ENCODE results near the gene RPL13A. TPM values are rescaled to one million over a fixed set of nuclear protein-coding genes. Genes with fewer than 3 reads are reported as not detected.

The RPL13A gene
- total and polyA plus RNA-seq, 9 of the 15 experiments (the other 6 are each of a cell fraction or from before 2014, with no cell fraction given), result 1,744 to 5,482 (median 2,949) TPM

GRCh38 chr19:49486232-49486631, 1.2 kb upstream of the RPL13A start (continued):
- TF ChIP-seq HEY1 (CRISPR knock-in tag; IDR thresholded peaks at IDR 0.05; ENCODE audit: borderline replicate concordance) (no peak), SREBF2 (CRISPR knock-in tag; IDR thresholded peaks at IDR 0.05) (no peak), ZNF133 (CRISPR knock-in tag; IDR thresholded peaks at IDR 0.05) (no peak), CBFA2T3 (IDR thresholded peaks at IDR 0.05) (no peak), XRCC5 (IDR thresholded peaks at IDR 0.05; ENCODE audit: low read depth, low read length) (no peak), FOXA1 (IDR thresholded peaks at IDR 0.05; ENCODE audit: borderline replicate concordance) (no peak), ZC3H8 (IDR thresholded peaks at IDR 0.05) (no peak), ESRRB (CRISPR knock-in tag; IDR thresholded peaks at IDR 0.05; ENCODE audit: borderline replicate concordance) (no peak), SRF (CRISPR knock-in tag; IDR thresholded peaks at IDR 0.05) (no peak), ZNF217 (CRISPR knock-in tag; IDR thresholded peaks at IDR 0.05) (no peak), E2F5 (CRISPR knock-in tag; IDR thresholded peaks at IDR 0.05) (no peak), TSHZ1 (CRISPR knock-in tag; IDR thresholded peaks at IDR 0.05) (no peak), SMAD3 (CRISPR knock-in tag; conservative IDR thresholded peaks at IDR 0.05) (no peak)
